PC-3 (cell line): ENCODE data around the gene TXNDC12. TPM values are rescaled to one million over a fixed set of nuclear protein-coding genes. Genes with fewer than 3 reads are reported as not detected.

ENCODE experiments used
- ATAC-seq: fragments of 200-7000 bp; cut with Tn5 transposase; 2 replicates; pipeline ENCODE4 v1.9.1; 2020; ENCODE audit warnings: mild to moderate bottlenecking, moderate library complexity
- BruUV-seq: library from RNA; stranded (reverse); fragments of 400-500 nt; replicated peaks from 2 replicates; lab custom pipeline; 2021; lab: Mats Ljungman, UMichigan
- CTCF ChIA-PET: fragments of 300-600 bp; sonication (Branson Sonifier 250); formaldehyde crosslinking; loops from one replicate; lab custom pipeline; 2022; ENCODE audit warnings: antibody characterized with exemption; lab: Charles Lee
- POLR2A ChIA-PET: fragments of 300-600 bp; sonication (Branson Sonifier 250); formaldehyde crosslinking; loops from one replicate; lab custom pipeline; 2022; ENCODE audit warnings: antibody characterized with exemption; ENCODE audit not compliant: unreplicated experiment; lab: Charles Lee
- DNase-seq: peaks from one replicate; pipeline ENCODE4 v3.0.0-alpha.2; 2015
- H2AFZ ChIP-seq: fragments of 300-600 bp; sonication (generic); 2 replicates; pipeline ENCODE4 v1.6.0; 2016; ENCODE audit warnings: antibody characterized with exemption, low read length
- H3F3A ChIP-seq: fragments of 300-600 bp; sonication (generic); one replicate; pipeline ENCODE4 v1.6.0; 2017; ENCODE audit warnings: antibody characterized with exemption, low read length, control low read depth, mild to moderate bottlenecking; ENCODE audit not compliant: unreplicated experiment
- H3K27ac ChIP-seq: fragments of 300-600 bp; sonication (generic); 2 replicates; pipeline ENCODE4 v1.5.1; 2016; ENCODE audit warnings: mild to moderate bottlenecking, low read length
- H3K27me3 ChIP-seq: fragments of 300-600 bp; sonication (generic); 2 replicates; pipeline ENCODE4 v1.6.1; 2016; ENCODE audit warnings: low read length, mixed read lengths
- H3K36me3 ChIP-seq: fragments of 300-600 bp; sonication (generic); 2 replicates; pipeline ENCODE4 v1.6.1; 2016; ENCODE audit warnings: low read depth, mixed run types, low read length, mixed read lengths
- H3K4me1 ChIP-seq: fragments of 300-600 bp; sonication (generic); 2 replicates; pipeline ENCODE4 v1.5.1; 2016; ENCODE audit warnings: low read length; ENCODE audit not compliant: insufficient read depth
- H3K4me2 ChIP-seq: fragments of 300-600 bp; sonication (generic); 2 replicates; pipeline ENCODE4 v1.6.0; 2016; ENCODE audit warnings: low read length
- H3K4me3 ChIP-seq: fragments of 300-600 bp; sonication (generic); 2 replicates; pipeline ENCODE4 v1.5.1; 2016; ENCODE audit warnings: mild to moderate bottlenecking, low read length, mixed read lengths
- H3K79me2 ChIP-seq: fragments of 300-600 bp; sonication (generic); 2 replicates; pipeline ENCODE4 v1.6.1; 2017; ENCODE audit warnings: low read length, mixed read lengths
- H3K9ac ChIP-seq: fragments of 300-600 bp; sonication (generic); 2 replicates; pipeline ENCODE4 v1.6.0; 2016; ENCODE audit warnings: mild to moderate bottlenecking, low read length
- H3K9me2 ChIP-seq: fragments of 300-600 bp; sonication (generic); replicated peaks from 2 replicates; pipeline ENCODE4 v1.6.1; 2016; ENCODE audit warnings: mixed run types, low read length, mixed read lengths
- H3K9me3 ChIP-seq: fragments of 300-600 bp; sonication (generic); 2 replicates; pipeline ENCODE4 v1.6.1; 2016; ENCODE audit warnings: low read length, mixed read lengths
- H4K20me1 ChIP-seq: fragments of 300-600 bp; sonication (generic); 2 replicates; pipeline ENCODE4 v1.6.1; 2016; ENCODE audit warnings: low read length, mixed read lengths
- EZH2 ChIP-seq: fragments of 300-600 bp; sonication (generic); IDR thresholded peaks from one replicate; pipeline ENCODE4 v1.6.1; 2017; ENCODE audit warnings: antibody characterized with exemption, mild to moderate bottlenecking, low read length; ENCODE audit not compliant: unreplicated experiment
- EZH2phosphoT487 ChIP-seq: fragments of 300-600 bp; sonication (generic); IDR thresholded peaks from 2 replicates; pipeline ENCODE4 v1.6.1; 2018; ENCODE audit warnings: mild to moderate bottlenecking, antibody characterized with exemption, low read length, borderline replicate concordance
- intact Hi-C: fragments of 100-400 bp; cut with micrococcal nuclease; formaldehyde crosslinking; loops from 2 replicates; pipeline ENCODE4 v1.9.0; 2023
- total RNA-seq: library from RNA; depleted of rRNA; stranded (reverse); fragments of >200 nt; gene quantifications from 2 replicates; pipeline ENCODE4 v1.2.3, GENCODE V29; 2014
- TF ChIP-seq, protein P1 (sequence below): fragments of 300-600 bp; sonication (generic); conservative IDR thresholded peaks from 2 replicates; pipeline ENCODE4 v1.5.1; 2017; ENCODE audit warnings: antibody characterized with exemption, low read depth, mild to moderate bottlenecking, low read length

The TXNDC12 gene
- total RNA-seq, 1 experiment from 2014 or later = 36.8 TPM

DNA sequence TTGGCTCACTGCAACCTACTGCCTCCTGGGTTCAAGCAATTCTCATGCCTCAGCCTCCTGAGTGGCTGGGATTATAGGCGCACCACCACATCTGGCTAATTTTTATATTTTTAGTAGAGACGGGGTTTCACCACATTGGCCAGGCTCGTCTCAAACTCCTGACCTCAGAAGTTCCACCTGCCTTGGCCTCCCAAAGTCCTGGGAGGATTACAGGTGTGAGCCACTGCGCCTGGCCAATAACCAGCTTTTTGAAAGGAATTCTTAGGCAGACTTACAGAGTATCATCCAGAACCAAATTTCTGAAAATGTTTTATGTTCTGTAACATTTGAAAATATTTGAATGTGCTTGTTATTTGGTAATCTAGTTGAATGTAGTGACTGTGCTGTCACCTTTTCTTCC, 15.7 kb upstream of the TXNDC12 start:
- CTCF ChIA-PET = no interaction called here
- Histone ChIP-seq H2AFZ (no peak overlapping the region), H3K9me2 (no peaks in the 10 kb centered on the region), H3K36me3 (peaks cover 43% of the 10 kb centered on the region), H3K4me3 (no peak overlapping the region), H3K4me1 (no peaks in the 10 kb centered on the region), H3K27me3 (no peaks in the 10 kb centered on the region), H3K9me3 (no peaks in the 10 kb centered on the region), H3K79me2 (peaks cover 35% of the 10 kb centered on the region), H3K4me2 (no peak overlapping the region), H3F3A (no peaks in the 10 kb centered on the region), H3K27ac (no peak overlapping the region), H4K20me1 (peaks cover 11% of the 10 kb centered on the region; the same call in 1 of the 2 replicates), H3K9ac (no peak overlapping the region)
- TF ChIP-seq, protein P1, sequence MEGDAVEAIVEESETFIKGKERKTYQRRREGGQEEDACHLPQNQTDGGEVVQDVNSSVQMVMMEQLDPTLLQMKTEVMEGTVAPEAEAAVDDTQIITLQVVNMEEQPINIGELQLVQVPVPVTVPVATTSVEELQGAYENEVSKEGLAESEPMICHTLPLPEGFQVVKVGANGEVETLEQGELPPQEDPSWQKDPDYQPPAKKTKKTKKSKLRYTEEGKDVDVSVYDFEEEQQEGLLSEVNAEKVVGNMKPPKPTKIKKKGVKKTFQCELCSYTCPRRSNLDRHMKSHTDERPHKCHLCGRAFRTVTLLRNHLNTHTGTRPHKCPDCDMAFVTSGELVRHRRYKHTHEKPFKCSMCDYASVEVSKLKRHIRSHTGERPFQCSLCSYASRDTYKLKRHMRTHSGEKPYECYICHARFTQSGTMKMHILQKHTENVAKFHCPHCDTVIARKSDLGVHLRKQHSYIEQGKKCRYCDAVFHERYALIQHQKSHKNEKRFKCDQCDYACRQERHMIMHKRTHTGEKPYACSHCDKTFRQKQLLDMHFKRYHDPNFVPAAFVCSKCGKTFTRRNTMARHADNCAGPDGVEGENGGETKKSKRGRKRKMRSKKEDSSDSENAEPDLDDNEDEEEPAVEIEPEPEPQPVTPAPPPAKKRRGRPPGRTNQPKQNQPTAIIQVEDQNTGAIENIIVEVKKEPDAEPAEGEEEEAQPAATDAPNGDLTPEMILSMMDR = no peak
- TF ChIP-seq EZH2phosphoT487 (no peak), EZH2 (no peak)
- ATAC-seq (no peak), DNase-seq (no peak)
- intact Hi-C loops = no loop called here
- POLR2A ChIA-PET = no interaction called here
- no TSS peak for BruUV-seq

DNA sequence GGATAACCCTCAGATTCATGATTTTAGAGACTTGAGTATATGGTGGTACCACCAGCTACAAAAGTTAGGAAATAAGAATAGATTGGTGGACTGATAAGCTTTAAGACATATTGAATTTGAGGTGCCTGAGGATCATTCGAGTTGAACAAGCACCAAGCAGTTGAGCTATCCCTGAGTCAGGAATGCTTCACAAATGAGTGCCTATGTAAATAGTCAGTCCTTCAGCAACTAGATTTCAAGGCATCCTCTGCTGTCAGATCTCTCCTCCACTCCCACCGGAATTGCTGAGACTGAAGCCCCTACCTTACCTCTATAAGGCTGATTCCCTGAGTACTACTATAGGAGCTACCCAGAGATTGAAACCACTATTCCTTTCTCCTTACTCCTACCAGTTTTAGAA, 8.2 kb upstream of the TXNDC12 start:
- Histone ChIP-seq H3K4me3 (no peak overlapping the region), H3K27me3 (no peaks in the 10 kb centered on the region), H4K20me1 (peaks cover 19% of the 10 kb centered on the region; the same call in 1 of the 2 replicates), H3K9me3 (no peaks in the 10 kb centered on the region), H3F3A (no peaks in the 10 kb centered on the region), H3K79me2 (peaks cover 49% of the 10 kb centered on the region), H3K9me2 (no peaks in the 10 kb centered on the region), H3K4me1 (peaks cover 13% of the 10 kb centered on the region), H3K9ac (no peak overlapping the region), H3K4me2 (no peak overlapping the region), H3K27ac (no peak overlapping the region), H2AFZ (no peak overlapping the region), H3K36me3 (peaks cover 59% of the 10 kb centered on the region)
- intact Hi-C loops = no loop called here
- TF ChIP-seq EZH2phosphoT487 (no peak), EZH2 (no peak)
- TF ChIP-seq, protein P1 = no peak
- DNase-seq (no peak), ATAC-seq (no peak)
- POLR2A ChIA-PET = no interaction called here
- CTCF ChIA-PET = no interaction called here
- BruUV-seq = no TSS peak

DNA sequence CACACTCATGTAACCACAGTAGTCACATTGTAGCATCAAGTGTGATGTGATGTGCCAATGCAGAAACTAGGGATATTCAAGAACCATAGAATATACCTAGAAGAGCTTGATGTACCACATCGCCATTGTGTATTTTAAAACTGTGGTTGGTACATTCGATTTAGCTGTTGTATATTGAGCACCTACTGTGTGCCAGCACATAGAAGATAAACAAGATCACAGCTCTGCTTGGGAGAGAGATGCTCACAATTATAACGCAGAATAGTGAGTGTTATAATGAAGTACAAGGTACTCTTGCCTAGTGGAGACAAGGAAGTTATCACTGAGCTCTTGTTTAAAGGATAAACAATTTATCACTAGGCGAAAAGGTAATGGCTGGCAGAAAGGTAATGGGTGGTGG, 5.8 kb upstream of the TXNDC12 start:
- H4K20me1 ChIP-seq = peaks cover 26% of the 10 kb centered on the region; the same call in 1 of the 2 replicates
- BruUV-seq = no TSS peak
- intact Hi-C loops = no loop called here
- no peak overlapping the region for H3K27ac ChIP-seq
- no peaks in the 10 kb centered on the region for H3K9me2 ChIP-seq
- no peaks in the 10 kb centered on the region for H3K27me3 ChIP-seq
- ChIA-PET POLR2A (no interaction called here), CTCF (no interaction called here)
- no peak overlapping the region for H3K4me2 ChIP-seq
- ATAC-seq = no peak
- no peak overlapping the region for H3K4me3 ChIP-seq
- no peak overlapping the region for H3K9ac ChIP-seq
- peaks cover 64% of the 10 kb centered on the region for H3K79me2 ChIP-seq
- no peaks in the 10 kb centered on the region for H3K9me3 ChIP-seq
- H3F3A ChIP-seq = no peaks in the 10 kb centered on the region
- H3K36me3 ChIP-seq = peaks cover 43% of the 10 kb centered on the region
- DNase-seq = no peak
- H3K4me1 ChIP-seq = peaks cover 25% of the 10 kb centered on the region
- TF ChIP-seq EZH2 (no peak), EZH2phosphoT487 (no peak)
- TF ChIP-seq, protein P1 = no peak
- no peak overlapping the region for H2AFZ ChIP-seq
